Astrocyte (in vitro differentiated cells and primary cell): Measurements from ENCODE around the gene PLD5. TPM values are rescaled to one million over a fixed set of nuclear protein-coding genes. Genes with fewer than 3 reads are reported as not detected.

Experiments
- DNase-seq: peaks from one replicate; pipeline ENCODE4 v3.0.0-alpha.2; 2010; ENCODE audit warnings: low read depth
- FAIRE-seq: peaks from 2 replicates; lab custom pipeline; 2011; peaks lifted over from hg19 to GRCh38; lab: Jason Lieb, UNC
- H2AFZ ChIP-seq: 2 replicates; pipeline ENCODE4 v1.6.0; 2012; ENCODE audit warnings: low read depth, low read length, inconsistent platforms
- H3K27ac ChIP-seq: 2 replicates; pipeline ENCODE4 v1.5.1; 2011; ENCODE audit warnings: low read depth, low read length, inconsistent platforms
- H3K27me3 ChIP-seq: 2 replicates; pipeline ENCODE4 v1.6.0; 2011; ENCODE audit warnings: low read length, inconsistent platforms; ENCODE audit not compliant: insufficient read depth
- H3K36me3 ChIP-seq: 2 replicates; pipeline ENCODE4 v1.5.1; 2011; ENCODE audit warnings: low read length, inconsistent platforms; ENCODE audit not compliant: insufficient read depth
- H3K4me1 ChIP-seq: 2 replicates; pipeline ENCODE4 v1.5.1; 2011; ENCODE audit warnings: low read length, inconsistent platforms; ENCODE audit not compliant: insufficient read depth
- H3K4me2 ChIP-seq: 2 replicates; pipeline ENCODE4 v1.6.0; 2012; ENCODE audit warnings: low read length, inconsistent platforms
- H3K4me3 ChIP-seq: 2 replicates; pipeline ENCODE4 v1.5.1; 2011; ENCODE audit warnings: low read depth, mild to moderate bottlenecking, low read length, inconsistent platforms; ENCODE audit not compliant: insufficient read depth
- H3K79me2 ChIP-seq: 2 replicates; pipeline ENCODE4 v1.6.0; 2012; ENCODE audit warnings: mild to moderate bottlenecking, low read length, inconsistent platforms; ENCODE audit not compliant: insufficient read depth
- H3K9ac ChIP-seq: 2 replicates; pipeline ENCODE4 v1.6.0; 2012; ENCODE audit warnings: mild to moderate bottlenecking, low read length, inconsistent platforms
- H3K9me3 ChIP-seq: 2 replicates; pipeline ENCODE4 v1.5.1; 2012; ENCODE audit warnings: low read depth, mild to moderate bottlenecking, low read length, inconsistent platforms; ENCODE audit not compliant: insufficient read depth
- H4K20me1 ChIP-seq: 2 replicates; pipeline ENCODE4 v1.6.0; 2012; ENCODE audit warnings: low read length, inconsistent platforms; ENCODE audit not compliant: insufficient read depth
- H3K27ac Mint-ChIP-seq: one replicate; pipeline ENCODE4 v1.8.0; 2021; ENCODE audit warnings: mild to moderate bottlenecking, mixed read lengths; ENCODE audit not compliant: unreplicated experiment
- H3K27me3 Mint-ChIP-seq: one replicate; pipeline ENCODE4 v1.8.0; 2021; ENCODE audit warnings: low read depth, mixed read lengths; ENCODE audit not compliant: unreplicated experiment
- H3K36me3 Mint-ChIP-seq: one replicate; pipeline ENCODE4 v1.8.0; 2021; ENCODE audit warnings: low read depth, mixed read lengths; ENCODE audit not compliant: unreplicated experiment
- H3K4me1 Mint-ChIP-seq: one replicate; pipeline ENCODE4 v1.8.0; 2021; ENCODE audit warnings: low read depth, mixed read lengths; ENCODE audit not compliant: unreplicated experiment
- H3K4me3 Mint-ChIP-seq: one replicate; pipeline ENCODE4 v1.8.0; 2021; ENCODE audit warnings: mild to moderate bottlenecking, moderate library complexity, mixed read lengths; ENCODE audit not compliant: unreplicated experiment
- H3K9me3 Mint-ChIP-seq: one replicate; pipeline ENCODE4 v1.8.0; 2021; ENCODE audit warnings: mild to moderate bottlenecking, mixed read lengths; ENCODE audit not compliant: unreplicated experiment
- EZH2 ChIP-seq: IDR thresholded peaks from 2 replicates; pipeline ENCODE4 v1.6.1; 2012; ENCODE audit warnings: mild to moderate bottlenecking, low read length, inconsistent platforms; ENCODE audit not compliant: insufficient read depth
- total RNA-seq: library from RNA; stranded (reverse); gene quantifications from 2 replicates; pipeline ENCODE4 v1.2.1, GENCODE V29; 2021
- TF ChIP-seq, protein P1 (sequence below): IDR thresholded peaks from 2 replicates; pipeline ENCODE4 v1.5.1; 2011; ENCODE audit warnings: low read depth, mild to moderate bottlenecking, inconsistent platforms, low read length, moderate library complexity; ENCODE audit not compliant: insufficient read depth

PLD5 gene
- total RNA-seq, 1 donor from 2014 or later: 4.9 TPM

DNA sequence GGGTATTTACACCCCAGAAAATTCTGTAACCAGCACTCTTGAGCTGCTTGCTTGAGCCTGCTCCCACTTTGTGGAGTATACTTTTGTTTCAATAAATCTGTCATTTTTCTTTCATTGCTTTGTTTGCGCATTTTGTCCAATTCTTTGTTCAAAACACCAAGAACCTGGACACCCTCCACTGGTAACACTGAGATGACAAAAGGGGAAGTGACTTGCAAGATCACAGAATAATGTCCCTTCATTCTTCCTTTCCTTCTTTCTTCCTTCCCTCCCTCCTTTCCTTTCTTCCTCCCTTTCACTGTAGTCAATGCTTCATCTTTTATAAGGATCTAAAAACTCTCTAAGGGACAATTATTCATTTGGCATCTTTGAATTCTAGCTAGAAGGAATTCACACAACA, 391.1 kb downstream of the PLD5 start:
- H3K4me2 ChIP-seq: no peak overlapping the region
- Mint-ChIP-seq H3K4me3 (no peak overlapping the region), H3K27ac (no peak overlapping the region), H3K9me3 (peaks cover 7% of the 10 kb centered on the region), H3K36me3 (no peaks in the 10 kb centered on the region), H3K27me3 (no peaks in the 10 kb centered on the region), H3K4me1 (peaks cover 3% of the 10 kb centered on the region)
- H3K27me3 ChIP-seq: no peaks in the 10 kb centered on the region
- no peak for FAIRE-seq
- H3K9ac ChIP-seq: no peak overlapping the region
- no peaks in the 10 kb centered on the region for H4K20me1 ChIP-seq
- no peaks in the 10 kb centered on the region for H3K36me3 ChIP-seq
- H3K79me2 ChIP-seq: no peaks in the 10 kb centered on the region
- H3K27ac ChIP-seq: no peak overlapping the region
- DNase-seq: no peak
- no peaks in the 10 kb centered on the region for H3K9me3 ChIP-seq
- TF ChIP-seq, protein P1, sequence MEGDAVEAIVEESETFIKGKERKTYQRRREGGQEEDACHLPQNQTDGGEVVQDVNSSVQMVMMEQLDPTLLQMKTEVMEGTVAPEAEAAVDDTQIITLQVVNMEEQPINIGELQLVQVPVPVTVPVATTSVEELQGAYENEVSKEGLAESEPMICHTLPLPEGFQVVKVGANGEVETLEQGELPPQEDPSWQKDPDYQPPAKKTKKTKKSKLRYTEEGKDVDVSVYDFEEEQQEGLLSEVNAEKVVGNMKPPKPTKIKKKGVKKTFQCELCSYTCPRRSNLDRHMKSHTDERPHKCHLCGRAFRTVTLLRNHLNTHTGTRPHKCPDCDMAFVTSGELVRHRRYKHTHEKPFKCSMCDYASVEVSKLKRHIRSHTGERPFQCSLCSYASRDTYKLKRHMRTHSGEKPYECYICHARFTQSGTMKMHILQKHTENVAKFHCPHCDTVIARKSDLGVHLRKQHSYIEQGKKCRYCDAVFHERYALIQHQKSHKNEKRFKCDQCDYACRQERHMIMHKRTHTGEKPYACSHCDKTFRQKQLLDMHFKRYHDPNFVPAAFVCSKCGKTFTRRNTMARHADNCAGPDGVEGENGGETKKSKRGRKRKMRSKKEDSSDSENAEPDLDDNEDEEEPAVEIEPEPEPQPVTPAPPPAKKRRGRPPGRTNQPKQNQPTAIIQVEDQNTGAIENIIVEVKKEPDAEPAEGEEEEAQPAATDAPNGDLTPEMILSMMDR: no peak
- TF ChIP-seq EZH2: no peak
- H2AFZ ChIP-seq: no peak overlapping the region
- H3K4me3 ChIP-seq: no peak overlapping the region
- H3K4me1 ChIP-seq: no peaks in the 10 kb centered on the region

DNA sequence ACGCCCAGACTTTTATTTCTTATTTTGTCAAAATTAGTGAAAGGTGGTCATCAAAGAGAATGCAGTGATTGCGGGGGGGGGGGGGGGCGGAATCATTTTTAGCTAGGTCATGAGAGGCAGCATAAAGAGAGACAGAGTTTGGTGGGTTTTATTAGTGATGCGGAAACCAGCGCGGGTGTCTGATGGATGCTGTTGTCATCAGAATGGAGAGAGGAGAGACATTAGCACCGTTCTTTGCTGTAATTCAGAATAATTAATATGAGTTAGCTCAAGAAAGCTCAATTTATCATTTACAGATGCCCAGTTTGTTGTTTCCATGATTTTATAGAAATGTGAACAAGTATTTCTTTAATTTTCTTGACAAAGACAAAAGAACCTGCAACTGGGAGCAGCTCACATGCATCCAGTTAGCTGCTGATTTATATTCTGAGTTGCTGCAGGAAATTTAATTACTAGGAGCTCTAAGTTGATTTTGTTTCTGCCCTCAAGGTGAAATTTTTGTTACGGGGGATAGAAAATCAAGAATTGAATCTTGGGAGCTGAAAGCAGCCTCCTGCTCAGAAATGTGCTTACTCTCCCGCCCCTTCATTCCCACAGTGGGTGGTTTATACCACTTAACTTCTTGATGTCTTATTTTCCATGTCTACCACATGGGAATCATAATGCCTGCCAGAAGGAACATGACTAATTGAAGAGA, 392.2 kb downstream of the PLD5 start:
- no peak overlapping the region for H3K27ac ChIP-seq
- Mint-ChIP-seq H3K36me3 (no peaks in the 10 kb centered on the region), H3K27me3 (no peaks in the 10 kb centered on the region), H3K4me3 (no peak overlapping the region), H3K4me1 (peaks cover 3% of the 10 kb centered on the region), H3K27ac (no peak overlapping the region), H3K9me3 (peaks cover 7% of the 10 kb centered on the region)
- TF ChIP-seq EZH2: no peak
- TF ChIP-seq, protein P1: no peak
- no peaks in the 10 kb centered on the region for H3K9me3 ChIP-seq
- no peaks in the 10 kb centered on the region for H4K20me1 ChIP-seq
- H3K4me1 ChIP-seq: no peaks in the 10 kb centered on the region
- H3K9ac ChIP-seq: no peak overlapping the region
- no peak overlapping the region for H3K4me3 ChIP-seq
- no peak for FAIRE-seq
- H3K36me3 ChIP-seq: no peaks in the 10 kb centered on the region
- H3K79me2 ChIP-seq: no peaks in the 10 kb centered on the region
- no peak overlapping the region for H3K4me2 ChIP-seq
- no peaks in the 10 kb centered on the region for H3K27me3 ChIP-seq
- DNase-seq: no peak
- H2AFZ ChIP-seq: no peak overlapping the region

DNA sequence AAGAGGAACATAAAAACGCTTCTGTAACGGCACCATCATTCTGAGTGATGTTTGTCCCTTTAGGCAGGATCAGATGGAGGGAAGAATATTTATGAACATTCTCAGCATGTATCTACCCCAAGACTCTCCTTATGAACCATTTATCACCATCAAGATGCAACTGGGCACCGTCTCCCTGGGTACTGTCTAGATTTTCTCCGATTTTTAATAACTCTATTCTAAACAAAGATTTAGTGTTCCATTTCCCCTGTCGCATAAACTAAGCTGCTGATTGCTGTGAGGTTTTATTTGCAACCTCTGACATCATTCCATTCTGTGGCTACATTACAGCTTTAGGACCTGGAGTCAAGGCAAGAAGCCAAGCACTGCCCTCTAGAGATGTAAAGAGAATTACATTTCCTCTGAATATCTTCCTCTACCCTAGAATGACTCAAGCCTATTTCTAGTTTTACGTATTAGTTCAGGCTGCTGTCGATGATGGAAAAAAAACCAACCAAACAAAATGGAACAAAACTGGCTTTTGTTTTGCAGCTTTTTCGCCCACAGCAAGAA, 395.5 kb downstream of the PLD5 start:
- Histone ChIP-seq H3K4me1 (no peaks in the 10 kb centered on the region), H3K36me3 (no peaks in the 10 kb centered on the region), H3K4me3 (no peak overlapping the region), H3K27me3 (no peaks in the 10 kb centered on the region), H3K9ac (no peak overlapping the region), H3K27ac (no peak overlapping the region), H4K20me1 (no peaks in the 10 kb centered on the region), H3K4me2 (no peak overlapping the region), H3K79me2 (no peaks in the 10 kb centered on the region), H2AFZ (no peak overlapping the region), H3K9me3 (no peaks in the 10 kb centered on the region)
- no peak for FAIRE-seq
- TF ChIP-seq, protein P1: no peak
- TF ChIP-seq EZH2: no peak
- H3K4me1 Mint-ChIP-seq: peaks cover 3% of the 10 kb centered on the region
- H3K9me3 Mint-ChIP-seq: peaks cover 7% of the 10 kb centered on the region
- no peaks in the 10 kb centered on the region for H3K27me3 Mint-ChIP-seq
- no peak overlapping the region for H3K4me3 Mint-ChIP-seq
- no peak overlapping the region for H3K27ac Mint-ChIP-seq
- no peaks in the 10 kb centered on the region for H3K36me3 Mint-ChIP-seq
- no peak for DNase-seq
